ENCODE results near the gene SERINC3. TPM values are rescaled to one million over a fixed set of nuclear protein-coding genes. Genes with fewer than 3 reads are reported as not detected.

SERINC3 gene
- total RNA-seq, 1 experiment from 2014 or later: 110 TPM

DNA sequence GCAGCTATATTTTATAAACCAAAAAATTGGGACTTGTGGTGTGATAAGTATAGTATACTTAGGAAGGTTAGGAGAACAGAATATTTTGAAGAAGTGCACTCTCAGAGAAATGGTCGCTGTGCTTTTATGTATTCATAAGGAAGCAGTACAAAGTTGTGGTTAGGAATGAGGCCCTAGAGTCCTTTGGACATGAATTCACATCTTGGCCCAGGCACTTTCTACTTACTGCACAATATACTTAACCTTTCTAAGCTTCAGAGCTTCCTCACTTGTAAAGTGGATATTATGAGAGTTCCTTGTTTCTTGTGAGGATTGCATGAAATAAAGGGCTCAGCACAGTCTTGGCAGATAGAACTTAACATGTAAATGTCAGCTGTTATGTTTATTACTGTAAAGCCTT, 21.0 kb upstream of the SERINC3 start:
- BruUV-seq (replicated peaks): no TSS peak
- Histone ChIP-seq H4K20me1 (ENCODE audit: insufficient read depth) (no peaks in the 10 kb centered on the region), H3K9me2 (ENCODE audit: insufficient read depth) (no peaks in the 10 kb centered on the region), H3K27me3 (ENCODE audit: insufficient read depth, low read depth) (no peaks in the 10 kb centered on the region), H2AFZ (no peak overlapping the region), H3K4me2 (no peak overlapping the region), H3K36me3 (ENCODE audit: low read depth) (no peaks in the 10 kb centered on the region), H3K4me1 (replicated peaks; ENCODE audit: insufficient read depth) (no peaks in the 10 kb centered on the region), H3F3A (ENCODE audit: insufficient read depth, low read depth) (peaks cover 11% of the 10 kb centered on the region), H3K27ac (no peak overlapping the region), H3K9me3 (ENCODE audit: insufficient read depth, low read depth) (no peaks in the 10 kb centered on the region), H3K79me2 (ENCODE audit: low read depth) (no peaks in the 10 kb centered on the region), H3K4me3 (no peak overlapping the region)
- no peak for TF ChIP-seq EZH2 (IDR thresholded peaks at IDR 0.05; ENCODE audit: low read depth)
- TF ChIP-seq, protein P1, sequence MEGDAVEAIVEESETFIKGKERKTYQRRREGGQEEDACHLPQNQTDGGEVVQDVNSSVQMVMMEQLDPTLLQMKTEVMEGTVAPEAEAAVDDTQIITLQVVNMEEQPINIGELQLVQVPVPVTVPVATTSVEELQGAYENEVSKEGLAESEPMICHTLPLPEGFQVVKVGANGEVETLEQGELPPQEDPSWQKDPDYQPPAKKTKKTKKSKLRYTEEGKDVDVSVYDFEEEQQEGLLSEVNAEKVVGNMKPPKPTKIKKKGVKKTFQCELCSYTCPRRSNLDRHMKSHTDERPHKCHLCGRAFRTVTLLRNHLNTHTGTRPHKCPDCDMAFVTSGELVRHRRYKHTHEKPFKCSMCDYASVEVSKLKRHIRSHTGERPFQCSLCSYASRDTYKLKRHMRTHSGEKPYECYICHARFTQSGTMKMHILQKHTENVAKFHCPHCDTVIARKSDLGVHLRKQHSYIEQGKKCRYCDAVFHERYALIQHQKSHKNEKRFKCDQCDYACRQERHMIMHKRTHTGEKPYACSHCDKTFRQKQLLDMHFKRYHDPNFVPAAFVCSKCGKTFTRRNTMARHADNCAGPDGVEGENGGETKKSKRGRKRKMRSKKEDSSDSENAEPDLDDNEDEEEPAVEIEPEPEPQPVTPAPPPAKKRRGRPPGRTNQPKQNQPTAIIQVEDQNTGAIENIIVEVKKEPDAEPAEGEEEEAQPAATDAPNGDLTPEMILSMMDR (conservative IDR thresholded peaks at IDR 0.05): no peak
- ChIA-PET POLR2A (ENCODE audit: unreplicated experiment) (no interaction called here), CTCF (no interaction called here)
- no peak for DNase-seq
- intact Hi-C loops (cut with micrococcal nuclease; ENCODE audit: unreplicated experiment): no loop called here

- CTCF ChIA-PET: interaction anchor here (1.0 kb wide), 1 partner anchor 325 kb away, joined by 3 read pairs; no protein-coding TSS in a partner anchor
Measured at GRCh38 chr20:44541992-44542391, 20.1 kb upstream of the SERINC3 start.

DNA sequence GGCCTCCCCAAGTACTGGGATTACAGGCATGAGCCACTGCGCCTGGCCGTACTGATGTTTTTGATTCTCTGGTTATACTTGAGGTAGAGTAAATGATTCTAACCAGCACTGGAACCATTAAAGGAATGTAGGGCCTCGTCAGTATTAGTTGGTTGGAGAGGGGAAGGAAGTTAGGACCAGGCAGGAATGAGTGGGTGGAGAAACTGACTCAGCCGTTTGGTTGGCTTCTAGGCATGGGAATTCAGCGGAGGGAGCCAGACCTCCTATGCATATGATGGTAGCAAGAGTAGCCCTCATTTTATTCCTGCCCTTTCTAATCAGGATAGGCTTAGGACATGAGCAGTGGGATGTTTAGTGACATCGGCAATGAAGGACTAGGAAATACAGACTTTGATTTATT, 19.0 kb upstream of the SERINC3 start:
- ChIA-PET POLR2A (ENCODE audit: unreplicated experiment) (no interaction called here), CTCF (interaction anchor here (1.0 kb wide), 1 partner anchor 323 kb away, joined by 3 read pairs; no protein-coding TSS in a partner anchor)
- no peak overlapping the region for H3K4me3 ChIP-seq
- no peaks in the 10 kb centered on the region for H3K9me3 ChIP-seq (ENCODE audit: insufficient read depth, low read depth)
- DNase-seq: no peak
- no peak overlapping the region for H2AFZ ChIP-seq
- no peak for TF ChIP-seq EZH2 (IDR thresholded peaks at IDR 0.05; ENCODE audit: low read depth)
- TF ChIP-seq, protein P1 (conservative IDR thresholded peaks at IDR 0.05): no peak
- H3F3A ChIP-seq (ENCODE audit: insufficient read depth, low read depth): peaks cover 12% of the 10 kb centered on the region
- H3K36me3 ChIP-seq (ENCODE audit: low read depth): no peaks in the 10 kb centered on the region
- H4K20me1 ChIP-seq (ENCODE audit: insufficient read depth): no peaks in the 10 kb centered on the region
- H3K79me2 ChIP-seq (ENCODE audit: low read depth): no peaks in the 10 kb centered on the region
- no peak overlapping the region for H3K4me2 ChIP-seq
- no peaks in the 10 kb centered on the region for H3K9me2 ChIP-seq (ENCODE audit: insufficient read depth)
- intact Hi-C loops (cut with micrococcal nuclease; ENCODE audit: unreplicated experiment): no loop called here
- BruUV-seq (replicated peaks): no TSS peak
- H3K27me3 ChIP-seq (ENCODE audit: insufficient read depth, low read depth): no peaks in the 10 kb centered on the region
- no peaks in the 10 kb centered on the region for H3K4me1 ChIP-seq (replicated peaks; ENCODE audit: insufficient read depth)
- no peak overlapping the region for H3K27ac ChIP-seq

More at GRCh38 chr20:44541992-44542391, 20.1 kb upstream of the SERINC3 start:
- H3F3A ChIP-seq (ENCODE audit: insufficient read depth, low read depth): peaks cover 12% of the 10 kb centered on the region
- H3K4me1 ChIP-seq (replicated peaks; ENCODE audit: insufficient read depth): no peaks in the 10 kb centered on the region
- H3K27me3 ChIP-seq (ENCODE audit: insufficient read depth, low read depth): no peaks in the 10 kb centered on the region
- no peak overlapping the region for H3K27ac ChIP-seq
- no peaks in the 10 kb centered on the region for H3K9me3 ChIP-seq (ENCODE audit: insufficient read depth, low read depth)
- no peaks in the 10 kb centered on the region for H3K79me2 ChIP-seq (ENCODE audit: low read depth)
- no peak overlapping the region for H3K4me3 ChIP-seq
- intact Hi-C loops (cut with micrococcal nuclease; ENCODE audit: unreplicated experiment): no loop called here
- H3K36me3 ChIP-seq (ENCODE audit: low read depth): no peaks in the 10 kb centered on the region
- DNase-seq: no peak
- no peaks in the 10 kb centered on the region for H3K9me2 ChIP-seq (ENCODE audit: insufficient read depth)
- no peak overlapping the region for H3K4me2 ChIP-seq
- BruUV-seq (replicated peaks): no TSS peak
- POLR2A ChIA-PET (ENCODE audit: unreplicated experiment): no interaction called here
- no peak overlapping the region for H2AFZ ChIP-seq
- H4K20me1 ChIP-seq (ENCODE audit: insufficient read depth): no peaks in the 10 kb centered on the region
- TF ChIP-seq, protein P1 (conservative IDR thresholded peaks at IDR 0.05): no peak
